H1 (cell line): ENCODE data around the gene ARHGEF28.

ENCODE experiments used
- CTCF ChIP-seq, 3 experiments: IDR thresholded peaks; 1 replicate in 2 of 3; 2 replicates in 1 of 3; pipeline versions ENCODE4 v1.5.1 to v1.6.1; 2011; ENCODE audit warnings: low read length in 3 of 3, mild to moderate bottlenecking in 3 of 3, inconsistent platforms in 2 of 3, low read depth in 1 of 3, moderate library complexity in 1 of 3; ENCODE audit not compliant: insufficient read depth in 1 of 3; ENCODE audit errors: control extremely low read depth in 1 of 3
- POLR2A ChIP-seq, 2 experiments: IDR thresholded peaks; 1 replicate in 1 of 2; 2 replicates in 1 of 2; pipeline ENCODE4 v1.6.1; 2011; ENCODE audit warnings: low read depth in 2 of 2, low read length in 2 of 2, mild to moderate bottlenecking in 2 of 2; ENCODE audit errors: control extremely low read depth in 1 of 2
- POLR2AphosphoS5 ChIP-seq: IDR thresholded peaks from 2 replicates; pipeline ENCODE4 v1.6.1; 2011; ENCODE audit warnings: low read depth, low read length
- SP2 ChIP-seq: IDR thresholded peaks from 2 replicates; pipeline ENCODE4 v1.6.1; 2012; ENCODE audit warnings: mild to moderate bottlenecking, low read length, inconsistent platforms
- TAF7 ChIP-seq: optimal IDR thresholded peaks from 2 replicates; pipeline ENCODE3; 2011; ENCODE audit warnings: low read depth, mild to moderate bottlenecking, inconsistent platforms, low read length, moderate library complexity, borderline replicate concordance
- TCF12 ChIP-seq: IDR thresholded peaks from 2 replicates; pipeline ENCODE4 v1.6.1; 2011; ENCODE audit warnings: low read depth, mild to moderate bottlenecking, low read length
- TEAD4 ChIP-seq: IDR thresholded peaks from 2 replicates; pipeline ENCODE4 v1.6.1; 2012; ENCODE audit warnings: low read depth, low read length, inconsistent platforms, mixed read lengths

GRCh38 chr5:73939557-73939956 lies 313.6 kb downstream of the ARHGEF28 start:
- no peak for TF ChIP-seq CTCF (IDR thresholded peaks at IDR 0.05; ENCODE audit: control extremely low read depth in 1 of 3, insufficient read depth in 1 of 3, low read depth in 1 of 3, low read length in 3 of 3)
- TF ChIP-seq SP2 = no peak
- no peak for TF ChIP-seq POLR2A (IDR thresholded peaks at IDR 0.05; ENCODE audit: control extremely low read depth in 1 of 2, low read depth in 2 of 2, low read length in 2 of 2)
- TF ChIP-seq TCF12 = no peak
- no peak for TF ChIP-seq TEAD4
- TF ChIP-seq POLR2AphosphoS5 = no peak
- no peak for TF ChIP-seq TAF7
